MM.1S (cell line): ENCODE measurements around the gene KRT4.

Experiments used
- DNase-seq: peaks from one replicate; pipeline ENCODE4 v3.0.0-alpha.2; 2015
- H2AFZ ChIP-seq: fragments of 300-600 bp; sonication (generic); 2 replicates; pipeline ENCODE4 v1.6.0; 2016; ENCODE audit warnings: antibody characterized with exemption, low read length
- H3F3A ChIP-seq: fragments of 300-600 bp; sonication (generic); 2 replicates; pipeline ENCODE4 v1.6.1; 2016; ENCODE audit warnings: mild to moderate bottlenecking, antibody characterized with exemption, low read length, moderate library complexity, mixed read lengths; ENCODE audit not compliant: insufficient read depth
- H3K27ac ChIP-seq: fragments of 300-600 bp; sonication (generic); 2 replicates; pipeline ENCODE4 v1.5.1; 2016; ENCODE audit warnings: mild to moderate bottlenecking, low read length
- H3K27me3 ChIP-seq: fragments of 300-600 bp; sonication (generic); replicated peaks from 2 replicates; pipeline ENCODE4 v1.6.0; 2016; ENCODE audit warnings: low read length; ENCODE audit not compliant: insufficient read depth
- H3K36me3 ChIP-seq: fragments of 300-600 bp; sonication (generic); replicated peaks from 2 replicates; pipeline ENCODE4 v1.6.1; 2016; ENCODE audit warnings: mild to moderate bottlenecking, low read length, mixed read lengths; ENCODE audit not compliant: insufficient read depth
- H3K4me1 ChIP-seq: fragments of 300-600 bp; sonication (generic); 2 replicates; pipeline ENCODE4 v1.6.1; 2016; ENCODE audit warnings: low read length, mixed read lengths
- H3K4me2 ChIP-seq: fragments of 300-600 bp; sonication (generic); 2 replicates; pipeline ENCODE4 v1.6.0; 2016; ENCODE audit warnings: low read depth, low read length
- H3K4me3 ChIP-seq: fragments of 300-600 bp; sonication (generic); 2 replicates; pipeline ENCODE4 v1.5.1; 2016; ENCODE audit warnings: low read length, mixed read lengths
- H3K79me2 ChIP-seq: fragments of 300-600 bp; sonication (generic); 2 replicates; pipeline ENCODE4 v1.6.1; 2016; ENCODE audit warnings: mixed run types, low read length, mixed read lengths
- H3K9ac ChIP-seq: fragments of 300-600 bp; sonication (generic); 2 replicates; pipeline ENCODE4 v1.6.1; 2016; ENCODE audit warnings: low read length, mixed read lengths
- H3K9me2 ChIP-seq: fragments of 300-600 bp; sonication (generic); replicated peaks from 2 replicates; pipeline ENCODE4 v1.6.1; 2016; ENCODE audit warnings: mild to moderate bottlenecking, low read length, mixed read lengths; ENCODE audit not compliant: insufficient read depth
- H3K9me3 ChIP-seq: fragments of 300-600 bp; sonication (generic); replicated peaks from 2 replicates; pipeline ENCODE4 v1.6.1; 2016; ENCODE audit warnings: mild to moderate bottlenecking, low read length, mixed read lengths; ENCODE audit not compliant: insufficient read depth
- H4K20me1 ChIP-seq: fragments of 300-600 bp; sonication (generic); 2 replicates; pipeline ENCODE4 v1.6.1; 2016; ENCODE audit warnings: mild to moderate bottlenecking, low read length, moderate library complexity, mixed read lengths; ENCODE audit not compliant: insufficient read depth
- EZH2 ChIP-seq: fragments of 300-600 bp; sonication (generic); optimal IDR thresholded peaks from 2 replicates; pipeline ENCODE3; 2017; ENCODE audit warnings: low read depth, mild to moderate bottlenecking, antibody characterized with exemption, low read length, mixed read lengths
- EZH2phosphoT487 ChIP-seq: fragments of 300-600 bp; sonication (generic); IDR thresholded peaks from 2 replicates; pipeline ENCODE4 v1.6.1; 2018; ENCODE audit warnings: antibody characterized with exemption, low read length
- TF ChIP-seq, protein P1 (sequence below): fragments of 300-600 bp; sonication (generic); IDR thresholded peaks from 2 replicates; pipeline ENCODE4 v1.5.1; 2016; ENCODE audit warnings: antibody characterized with exemption, low read length, mixed read lengths

KRT4 gene

DNA sequence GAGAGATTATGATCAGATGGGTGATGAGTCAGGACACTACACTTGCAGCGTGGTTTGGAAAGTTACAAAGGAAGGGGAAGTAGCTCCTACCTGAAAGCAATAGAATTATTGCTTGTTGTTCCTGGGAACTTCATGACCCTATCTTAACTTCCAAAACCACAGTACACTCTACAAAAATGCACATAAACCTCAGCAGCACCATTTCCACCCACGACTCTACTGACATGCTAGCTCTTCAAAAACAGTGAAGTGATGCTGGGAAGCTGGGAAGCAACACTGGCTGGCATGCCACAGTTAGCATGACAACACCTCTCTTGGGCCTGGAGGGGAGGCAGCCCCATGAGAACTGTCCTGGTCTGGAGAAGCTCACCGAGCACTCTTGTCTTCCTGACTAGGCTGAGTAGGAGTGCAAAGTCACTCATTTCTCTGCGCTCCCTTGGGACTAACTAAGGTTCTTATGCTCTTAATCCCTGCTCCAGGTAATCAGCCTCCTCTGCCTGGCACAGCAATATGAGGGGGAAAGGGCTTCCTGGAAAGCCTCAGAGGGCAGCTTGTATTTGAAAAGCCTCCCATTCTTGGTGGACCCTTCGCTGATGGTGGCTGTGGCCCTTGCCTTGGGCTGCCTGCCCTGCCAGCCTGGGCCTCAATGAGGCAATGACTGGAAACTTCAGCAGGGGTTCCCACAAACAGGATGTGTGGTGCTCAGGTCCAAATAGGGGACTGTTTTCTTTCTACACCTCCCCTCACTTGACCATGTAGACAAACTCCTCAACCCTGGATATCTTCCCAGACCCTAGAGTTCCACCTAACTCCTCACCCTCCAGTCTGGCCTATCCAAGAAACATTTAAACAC, 19.2 kb downstream of the KRT4 start:
- no peak overlapping the region for H3K4me3 ChIP-seq
- H3K27me3 ChIP-seq: peaks cover 74% of the 10 kb centered on the region
- H3K36me3 ChIP-seq: no peaks in the 10 kb centered on the region
- H3K4me1 ChIP-seq: no peaks in the 10 kb centered on the region
- H4K20me1 ChIP-seq: no peaks in the 10 kb centered on the region
- H3K4me2 ChIP-seq: no peak overlapping the region
- no peaks in the 10 kb centered on the region for H3K9me3 ChIP-seq
- no peak overlapping the region for H3K27ac ChIP-seq
- H2AFZ ChIP-seq: no peak overlapping the region
- no peaks in the 10 kb centered on the region for H3K9me2 ChIP-seq
- no peaks in the 10 kb centered on the region for H3K79me2 ChIP-seq
- no peak for DNase-seq
- no peak overlapping the region for H3K9ac ChIP-seq
- H3F3A ChIP-seq: no peaks in the 10 kb centered on the region
- TF ChIP-seq, protein P1, sequence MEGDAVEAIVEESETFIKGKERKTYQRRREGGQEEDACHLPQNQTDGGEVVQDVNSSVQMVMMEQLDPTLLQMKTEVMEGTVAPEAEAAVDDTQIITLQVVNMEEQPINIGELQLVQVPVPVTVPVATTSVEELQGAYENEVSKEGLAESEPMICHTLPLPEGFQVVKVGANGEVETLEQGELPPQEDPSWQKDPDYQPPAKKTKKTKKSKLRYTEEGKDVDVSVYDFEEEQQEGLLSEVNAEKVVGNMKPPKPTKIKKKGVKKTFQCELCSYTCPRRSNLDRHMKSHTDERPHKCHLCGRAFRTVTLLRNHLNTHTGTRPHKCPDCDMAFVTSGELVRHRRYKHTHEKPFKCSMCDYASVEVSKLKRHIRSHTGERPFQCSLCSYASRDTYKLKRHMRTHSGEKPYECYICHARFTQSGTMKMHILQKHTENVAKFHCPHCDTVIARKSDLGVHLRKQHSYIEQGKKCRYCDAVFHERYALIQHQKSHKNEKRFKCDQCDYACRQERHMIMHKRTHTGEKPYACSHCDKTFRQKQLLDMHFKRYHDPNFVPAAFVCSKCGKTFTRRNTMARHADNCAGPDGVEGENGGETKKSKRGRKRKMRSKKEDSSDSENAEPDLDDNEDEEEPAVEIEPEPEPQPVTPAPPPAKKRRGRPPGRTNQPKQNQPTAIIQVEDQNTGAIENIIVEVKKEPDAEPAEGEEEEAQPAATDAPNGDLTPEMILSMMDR: no peak
- no peak for TF ChIP-seq EZH2
- no peak for TF ChIP-seq EZH2phosphoT487

DNA sequence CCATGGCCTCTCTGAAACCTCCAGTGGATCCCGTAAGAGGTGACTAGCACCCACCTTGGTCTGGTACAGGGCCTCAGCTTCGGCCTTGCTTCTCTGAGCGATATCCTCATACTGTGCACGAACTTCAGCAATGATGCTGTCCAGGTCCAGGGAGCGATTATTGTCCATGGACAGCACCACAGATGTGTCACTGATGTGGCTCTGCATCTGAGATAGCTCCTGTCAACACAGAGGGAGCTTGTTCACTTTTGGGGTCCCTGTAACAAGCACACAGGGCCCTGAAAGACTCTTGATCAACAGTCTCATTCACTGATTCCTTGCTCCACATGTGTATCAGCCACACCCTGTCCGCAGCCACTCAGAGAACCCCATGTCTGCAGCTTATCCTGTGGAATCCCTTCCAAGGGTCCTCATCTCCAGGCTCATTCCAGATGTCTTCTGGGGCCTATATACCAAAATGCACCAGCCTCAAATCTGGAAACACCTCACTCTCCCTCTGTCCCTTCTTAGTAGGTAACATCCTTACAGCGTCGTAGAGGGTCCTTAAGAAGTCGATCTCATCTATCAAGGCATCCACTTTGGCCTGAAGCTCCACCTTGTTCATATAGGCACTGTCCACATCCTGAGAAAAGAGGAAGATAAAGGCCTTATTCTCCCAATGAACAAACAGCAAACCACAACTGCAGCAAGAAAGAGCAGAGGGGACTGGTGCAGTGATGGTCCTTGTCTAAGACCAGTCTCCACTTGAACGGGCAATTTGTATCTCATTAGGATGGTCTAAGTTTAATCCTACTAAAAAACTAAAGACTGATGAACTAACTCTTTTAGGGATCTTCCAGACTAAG, 21.5 kb downstream of the KRT4 start:
- Histone ChIP-seq H3K27me3 (peaks cover 80% of the 10 kb centered on the region), H3K9me2 (no peaks in the 10 kb centered on the region)

DNA sequence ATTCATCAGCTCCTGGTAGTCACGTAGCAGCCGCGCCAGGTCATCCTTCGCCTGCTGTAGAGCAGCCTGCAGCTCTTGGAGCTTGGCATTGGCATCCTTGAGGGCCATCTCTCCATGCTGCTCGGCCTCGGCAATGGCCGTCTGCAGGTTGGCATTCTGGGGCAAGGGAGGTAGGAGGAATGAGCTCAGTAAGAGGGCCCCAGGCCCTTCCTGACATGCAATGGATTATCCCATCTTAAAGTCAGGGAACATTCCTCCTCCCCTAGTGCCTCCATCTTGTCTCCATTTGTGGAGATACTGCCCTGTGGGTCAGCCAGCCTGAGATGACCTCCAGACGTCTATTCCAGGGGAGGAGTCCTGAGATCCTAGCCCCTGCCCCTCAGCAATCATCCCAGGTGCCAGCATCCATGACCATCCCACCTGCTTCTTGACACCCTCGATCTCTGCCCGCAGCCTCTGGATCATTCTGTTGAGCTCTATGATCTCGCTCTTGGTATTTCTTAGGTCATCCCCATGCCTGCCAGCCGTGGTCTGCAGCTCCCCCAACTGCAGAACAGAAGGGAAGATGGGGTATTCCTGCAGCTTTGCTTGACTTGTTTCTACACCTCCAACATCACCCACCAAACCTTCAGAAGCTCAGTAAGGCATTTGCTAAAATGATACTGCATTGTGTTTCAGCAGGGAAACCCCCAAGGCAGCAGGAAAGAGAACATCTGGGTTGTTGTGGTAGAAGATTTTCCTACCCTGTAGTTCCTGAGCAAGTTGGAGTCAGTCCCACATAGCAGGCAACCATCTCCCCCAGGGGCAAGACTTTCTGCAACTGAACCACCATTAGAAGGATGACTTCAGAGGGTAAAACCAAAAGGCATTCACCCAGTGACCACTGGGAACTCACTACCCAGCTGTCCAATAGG, 22.4 kb downstream of the KRT4 start:
- Histone ChIP-seq H3K4me1 (no peaks in the 10 kb centered on the region), H3K27ac (no peak overlapping the region), H3K9ac (no peak overlapping the region), H4K20me1 (no peaks in the 10 kb centered on the region), H3K4me3 (no peak overlapping the region), H3K79me2 (no peaks in the 10 kb centered on the region), H3K27me3 (peaks cover 73% of the 10 kb centered on the region), H3K36me3 (no peaks in the 10 kb centered on the region), H3K9me2 (no peaks in the 10 kb centered on the region), H3K9me3 (no peaks in the 10 kb centered on the region), H3F3A (no peaks in the 10 kb centered on the region), H2AFZ (no peak overlapping the region), H3K4me2 (no peak overlapping the region)
- DNase-seq: no peak
- TF ChIP-seq EZH2 (no peak), EZH2phosphoT487 (no peak)
- TF ChIP-seq, protein P1: no peak

More for the DNA sequence above, 21.5 kb downstream of the KRT4 start:
- H2AFZ ChIP-seq: no peak overlapping the region
- H3K4me1 ChIP-seq: no peaks in the 10 kb centered on the region
- no peaks in the 10 kb centered on the region for H3F3A ChIP-seq
- no peaks in the 10 kb centered on the region for H3K36me3 ChIP-seq
- H3K9me3 ChIP-seq: no peaks in the 10 kb centered on the region
- H4K20me1 ChIP-seq: no peaks in the 10 kb centered on the region
- TF ChIP-seq EZH2 (no peak), EZH2phosphoT487 (no peak)
- TF ChIP-seq, protein P1: no peak
- H3K9ac ChIP-seq: no peak overlapping the region
- H3K4me3 ChIP-seq: no peak overlapping the region
- no peak overlapping the region for H3K4me2 ChIP-seq
- no peak overlapping the region for H3K27ac ChIP-seq
- H3K79me2 ChIP-seq: no peaks in the 10 kb centered on the region
- no peak for DNase-seq
